K562 (cell line): ENCODE data around the gene DNAH3. TPM values are rescaled to one million over a fixed set of nuclear protein-coding genes. Genes with fewer than 3 reads are reported as not detected.

Source experiments
- ARID1B ChIP-seq: fragments of 450-650 bp; IDR thresholded peaks from 2 replicates; pipeline ENCODE4 v1.6.1; 2016; ENCODE audit warnings: antibody characterized with exemption, mild to moderate bottlenecking, inconsistent platforms
- BMI1 ChIP-seq: fragments of 150-350 bp; IDR thresholded peaks from 2 replicates; pipeline ENCODE4 v1.6.1; 2014; ENCODE audit warnings: low read length
- CHD7 ChIP-seq: fragments of 200-600 bp; sonication (generic); IDR thresholded peaks from one replicate; pipeline ENCODE4 v1.6.1; 2012; ENCODE audit warnings: mild to moderate bottlenecking, low read depth, low read length, inconsistent platforms
- EGR1 ChIP-seq: fragments of 450-650 bp; conservative IDR thresholded peaks from 2 replicates; pipeline ENCODE4 v1.6.1; 2017; ENCODE audit warnings: mild to moderate bottlenecking
- EP400 ChIP-seq: fragments of 450-650 bp; IDR thresholded peaks from 2 replicates; pipeline ENCODE4 v1.6.1; 2017; ENCODE audit warnings: antibody characterized with exemption, mild to moderate bottlenecking, moderate library complexity
- KLF16 ChIP-seq: IDR thresholded peaks from 2 replicates; pipeline ENCODE4 v1.6.1; 2016; ENCODE audit warnings: antibody characterized with exemption
- MED1 ChIP-seq: sonication (generic); formaldehyde crosslinking; IDR thresholded peaks from 2 replicates; pipeline ENCODE4 v1.8.1; 2023; ENCODE audit warnings: missing genetic modification reagents, borderline replicate concordance
- MEF2D ChIP-seq: conservative IDR thresholded peaks from 2 replicates; pipeline ENCODE4 v1.6.1; 2016; ENCODE audit warnings: low read depth, missing genetic modification characterization, missing compliant biosample characterization
- NKRF ChIP-seq: fragments of 450-650 bp; IDR thresholded peaks from 2 replicates; pipeline ENCODE4 v1.6.1; 2016; ENCODE audit warnings: borderline replicate concordance
- POLR2A ChIP-seq: fragments of 450-650 bp; conservative IDR thresholded peaks from 2 replicates; pipeline ENCODE4 v1.6.1; 2016
- ZFX ChIP-seq: sonication (generic); formaldehyde crosslinking; IDR thresholded peaks from 2 replicates; pipeline ENCODE4 v1.8.0; 2022; ENCODE audit warnings: mild to moderate bottlenecking, missing genetic modification reagents, moderate library complexity
- polyA plus RNA-seq, 8 experiments: library from polyadenylated mRNA; depleted of rRNA in 4 of 8; stranded (reverse) in 5 of 8; unstranded in 3 of 8; fragments of >200 nt; fragmentation: Nextera tagmentation in 2 of 8; fragmentation: Illumina TruSeq in 1 of 8; extraction: Ambion mirVana in 2 of 8; extraction: Trizol in 1 of 8; gene quantifications; 2 replicates each; pipeline versions ENCODE4 v1.2.1 to v1.2.3, GENCODE V29; 2011 to 2014; ENCODE audit warnings: inconsistent platforms in 1 of 8, missing spikeins in 1 of 8
- total RNA-seq, 7 experiments: library from RNA; depleted of rRNA in 6 of 7; stranded (reverse); fragments of >200 nt in 6 of 7; fragmentation: Illumina TruSeq in 2 of 7; extraction: Trizol in 2 of 7; gene quantifications; 2 replicates each; pipeline versions ENCODE4 v1.2.1 to v1.2.3, GENCODE V29; 2011 to 2021; ENCODE audit warnings: low replicate concordance in 1 of 7
- TF ChIP-seq, protein P1 (sequence below): sonication (generic); formaldehyde crosslinking; IDR thresholded peaks from 2 replicates; pipeline ENCODE4 v1.8.0; 2023; ENCODE audit warnings: mild to moderate bottlenecking, missing genetic modification reagents

Gene DNAH3
- total and polyA plus RNA-seq, 9 of the 15 experiments (the other 6 are each of a cell fraction or from before 2014, with no cell fraction given), result 0.32 to 0.84 (median 0.44) TPM

DNA sequence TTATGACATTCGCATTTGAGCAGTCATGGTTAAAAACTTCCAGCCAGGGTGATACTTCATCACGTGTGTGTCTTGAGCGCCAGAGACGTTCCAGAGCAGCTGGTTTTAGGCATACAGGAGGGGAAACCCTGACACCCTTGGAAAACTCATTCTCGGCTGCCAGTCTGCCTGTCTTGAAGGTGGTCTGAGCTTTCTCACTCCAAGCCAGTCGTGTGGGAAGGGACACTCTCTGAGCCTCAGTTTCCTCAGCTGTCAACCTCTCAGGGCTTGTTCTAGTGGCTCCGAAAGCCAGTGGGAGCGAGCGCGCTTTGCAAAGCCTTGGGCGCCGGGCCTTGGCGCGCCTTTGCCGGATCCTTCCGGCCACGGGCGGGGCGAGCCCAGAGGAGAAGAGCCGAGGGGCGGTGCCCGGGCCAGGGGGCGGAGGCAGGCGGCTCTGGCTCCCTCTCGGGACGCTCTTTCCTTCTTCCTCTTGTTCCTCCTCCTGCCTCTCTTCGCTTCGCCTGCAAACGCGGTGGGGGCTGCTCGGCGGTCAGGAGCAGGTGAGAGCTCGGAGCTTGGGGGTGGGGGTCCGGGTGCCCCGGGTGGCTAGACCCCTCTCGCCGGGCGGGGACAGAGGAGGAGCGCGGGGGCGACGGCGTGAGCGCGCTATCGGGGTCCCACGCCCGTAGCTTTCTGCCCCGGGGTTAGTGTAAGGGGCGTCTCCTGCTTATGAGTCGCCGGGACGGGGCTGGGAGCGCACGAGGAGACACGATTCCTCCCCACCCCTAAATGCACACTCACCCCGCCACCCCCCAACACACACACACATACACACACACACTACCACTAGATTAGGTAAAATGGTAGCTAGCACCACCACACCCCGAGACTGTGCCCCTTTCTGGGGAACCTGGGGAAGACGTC lies 7.8 kb upstream of the DNAH3 start, which contains the start of gene LDAF1 (continued):
- TF ChIP-seq CHD7, result no peak
- TF ChIP-seq EP400, result 0 out of 2 replicates have a peak, but pooled peaks have one; percentile 18
- peak; percentile 75 for TF ChIP-seq EGR1
- TF ChIP-seq KLF16, result peak; percentile 10; the same call in 1 of the 2 replicates
- peak; percentile 77 for TF ChIP-seq POLR2A
- TF ChIP-seq BMI1, result no peak
- peak; percentile 25; the same call in 1 of the 2 replicates for TF ChIP-seq ARID1B
- TF ChIP-seq, protein P1, sequence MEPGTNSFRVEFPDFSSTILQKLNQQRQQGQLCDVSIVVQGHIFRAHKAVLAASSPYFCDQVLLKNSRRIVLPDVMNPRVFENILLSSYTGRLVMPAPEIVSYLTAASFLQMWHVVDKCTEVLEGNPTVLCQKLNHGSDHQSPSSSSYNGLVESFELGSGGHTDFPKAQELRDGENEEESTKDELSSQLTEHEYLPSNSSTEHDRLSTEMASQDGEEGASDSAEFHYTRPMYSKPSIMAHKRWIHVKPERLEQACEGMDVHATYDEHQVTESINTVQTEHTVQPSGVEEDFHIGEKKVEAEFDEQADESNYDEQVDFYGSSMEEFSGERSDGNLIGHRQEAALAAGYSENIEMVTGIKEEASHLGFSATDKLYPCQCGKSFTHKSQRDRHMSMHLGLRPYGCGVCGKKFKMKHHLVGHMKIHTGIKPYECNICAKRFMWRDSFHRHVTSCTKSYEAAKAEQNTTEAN (CRISPR knock-in tag), result no peak
- TF ChIP-seq NKRF, result 0 out of 2 replicates have a peak, but pooled peaks have one; percentile 38
- TF ChIP-seq MED1 (CRISPR knock-in tag), result no peak
- TF ChIP-seq MEF2D (tag), result no peak
- TF ChIP-seq ZFX (CRISPR knock-in tag), result peak; percentile 29; the same call in 1 of the 2 replicates
